GM04504 (cell line): ENCODE data around the gene CTIF.

Experiments
- DNase-seq: peaks from one replicate; pipeline ENCODE4 v3.0.0-alpha.2; 2012; ENCODE audit warnings: low read depth

Gene CTIF

GRCh38 chr18:48886520-48887293 lies 347.9 kb downstream of the CTIF start:
- no peak for DNase-seq

GRCh38 chr18:48887294-48887904 lies 348.6 kb downstream of the CTIF start:
- no peak for DNase-seq

- no peak for DNase-seq
These were observed 349.3 kb downstream of the CTIF start for GRCh38 chr18:48887905-48888772.

GRCh38 chr18:48888773-48889080 lies 349.9 kb downstream of the CTIF start:
- no peak for DNase-seq

- DNase-seq, result no peak
These were observed 350.5 kb downstream of the CTIF start for GRCh38 chr18:48889115-48889941.

GRCh38 chr18:48889981-48890762 lies 351.3 kb downstream of the CTIF start:
- no peak for DNase-seq

GRCh38 chr18:48891721-48892120 lies 352.9 kb downstream of the CTIF start:
- no peak for DNase-seq

- no peak for DNase-seq
These were observed 353.5 kb downstream of the CTIF start for GRCh38 chr18:48892146-48892855.

GRCh38 chr18:48893061-48893607 lies 354.3 kb downstream of the CTIF start:
- DNase-seq, result no peak

- DNase-seq, result no peak
These were observed 355.1 kb downstream of the CTIF start for GRCh38 chr18:48893608-48894600.

- DNase-seq, result no peak
These were observed 356.0 kb downstream of the CTIF start for GRCh38 chr18:48894799-48895346.

GRCh38 chr18:48896326-48896874 lies 357.6 kb downstream of the CTIF start:
- DNase-seq, result no peak

- no peak for DNase-seq
These were observed 358.2 kb downstream of the CTIF start for GRCh38 chr18:48896875-48897511.

GRCh38 chr18:48897531-48897930 lies 358.7 kb downstream of the CTIF start:
- DNase-seq, result no peak

GRCh38 chr18:48898521-48898920 lies 359.7 kb downstream of the CTIF start:
- no peak for DNase-seq

GRCh38 chr18:48899558-48900174 lies 360.8 kb downstream of the CTIF start:
- DNase-seq, result no peak

- no peak for DNase-seq
These were observed 361.6 kb downstream of the CTIF start for GRCh38 chr18:48900469-48900868.
